Karpas-422 (cell line): Measurements from ENCODE around the gene MAG. TPM values are rescaled to one million over a fixed set of nuclear protein-coding genes. Genes with fewer than 3 reads are reported as not detected.
A peak's percentile ranks its signal among the peaks of the same experiment; 100 is the strongest.
"Not testable (repeated sequence)": the region's sequence is repeated elsewhere in the genome, so short reads cannot be mapped to it uniquely, and the experiment has no call there.

ENCODE experiments used
- DNase-seq: peaks from one replicate; pipeline ENCODE4 v3.0.0-alpha.2; 2015
- H2AFZ ChIP-seq: fragments of 200-600 bp; sonication (generic); 2 replicates; pipeline ENCODE4 v1.6.1; 2014; ENCODE audit warnings: antibody characterized with exemption, low read length, mixed read lengths
- H3K27ac ChIP-seq: fragments of 200-600 bp; sonication (generic); 2 replicates; pipeline ENCODE4 v1.5.1; 2014; ENCODE audit warnings: mild to moderate bottlenecking, low read length, moderate library complexity
- H3K27me3 ChIP-seq: fragments of 200-600 bp; sonication (generic); 2 replicates; pipeline ENCODE4 v1.6.1; 2014; ENCODE audit warnings: low read length, mixed read lengths
- H3K36me3 ChIP-seq: fragments of 200-600 bp; sonication (generic); 2 replicates; pipeline ENCODE4 v1.6.1; 2014; ENCODE audit warnings: low read length, mixed read lengths; ENCODE audit not compliant: insufficient read depth
- H3K4me1 ChIP-seq: fragments of 200-600 bp; sonication (generic); 2 replicates; pipeline ENCODE4 v1.6.1; 2014; ENCODE audit warnings: mild to moderate bottlenecking, low read length, mixed read lengths
- H3K4me2 ChIP-seq: fragments of 200-600 bp; sonication (generic); 2 replicates; pipeline ENCODE4 v1.6.1; 2014; ENCODE audit warnings: low read length, low read depth, mild to moderate bottlenecking; ENCODE audit not compliant: poor library complexity, severe bottlenecking
- H3K4me3 ChIP-seq: fragments of 200-600 bp; sonication (generic); 2 replicates; pipeline ENCODE4 v1.5.1; 2014; ENCODE audit warnings: mild to moderate bottlenecking, antibody characterized with exemption, low read length, mixed read lengths
- H3K79me2 ChIP-seq: fragments of 200-600 bp; sonication (generic); 2 replicates; pipeline ENCODE4 v1.6.1; 2014; ENCODE audit warnings: mild to moderate bottlenecking, low read length, mixed read lengths
- H3K9ac ChIP-seq: fragments of 200-600 bp; sonication (generic); 2 replicates; pipeline ENCODE4 v1.6.0; 2014; ENCODE audit warnings: low read length
- H3K9me2 ChIP-seq: fragments of 200-600 bp; sonication (generic), shearing (Covaris generic); replicated peaks from 2 replicates; pipeline ENCODE4 v1.6.0; 2014; ENCODE audit warnings: mild to moderate bottlenecking, low read length, moderate library complexity; ENCODE audit not compliant: insufficient read depth
- H3K9me3 ChIP-seq: fragments of 300-700, 200-600 bp; sonication (generic); 2 replicates; pipeline ENCODE4 v1.6.1; 2014; ENCODE audit warnings: low read length, mixed read lengths
- H4K20me1 ChIP-seq: fragments of 200-600 bp; sonication (generic); 2 replicates; pipeline ENCODE4 v1.6.1; 2014; ENCODE audit warnings: mild to moderate bottlenecking, antibody characterized with exemption, low read length, low read depth; ENCODE audit not compliant: insufficient read depth
- total RNA-seq: library from RNA; depleted of rRNA; stranded (reverse); fragments of >200 nt; shearing (Covaris generic); gene quantifications from 2 replicates; pipeline ENCODE4 v1.2.3, GENCODE V29; 2014; ENCODE audit warnings: low replicate concordance

Gene MAG
- total RNA-seq, 1 experiment from 2014 or later, result not detected

GRCh38 chr19:35354898-35355297, 62.9 kb downstream of the MAG start:
- Histone ChIP-seq H3K9me2 (no peaks in the 10 kb centered on the region), H4K20me1 (0 out of 2 replicates have a peak, but pooled peaks cover 3% of the 10 kb centered on the region), H3K79me2 (no peaks in the 10 kb centered on the region), H3K4me1 (peaks cover 21% of the 10 kb centered on the region), H3K27me3 (no peaks in the 10 kb centered on the region), H3K9me3 (no peaks in the 10 kb centered on the region), H3K4me2 (no peak overlapping the region), H3K4me3 (no peak overlapping the region), H2AFZ (no peak overlapping the region), H3K27ac (no peak overlapping the region), H3K36me3 (no peaks in the 10 kb centered on the region), H3K9ac (no peak overlapping the region)
- DNase-seq, result no peak

- Histone ChIP-seq H3K27ac (no peak overlapping the region), H4K20me1 (no peaks in the 10 kb centered on the region), H3K4me1 (peaks cover 10% of the 10 kb centered on the region), H3K36me3 (no peaks in the 10 kb centered on the region), H3K9me3 (no peaks in the 10 kb centered on the region), H2AFZ (no peak overlapping the region), H3K79me2 (no peaks in the 10 kb centered on the region), H3K4me2 (no peak overlapping the region), H3K4me3 (no peak overlapping the region), H3K9ac (no peak overlapping the region), H3K27me3 (no peaks in the 10 kb centered on the region), H3K9me2 (no peaks in the 10 kb centered on the region)
- peak; percentile 38 for DNase-seq
These were observed 64.0 kb downstream of the MAG start for GRCh38 chr19:35355791-35356460.

GRCh38 chr19:35357867-35358573, 66.1 kb downstream of the MAG start, which contains the start of gene FFAR3:
Gene FFAR3, plus strand, starts transcription at chr19:35358460. Its CDS starts 431 bp downstream, at chr19:35358891.
- Histone ChIP-seq H3K4me3 (no peak within 1 kb of the TSS), H3K9me3 (no peaks in the 10 kb centered on the region), H3K4me2 (no peak within 1 kb of the TSS), H4K20me1 (no peaks in the 10 kb centered on the region), H3K9ac (no peak within 1 kb of the TSS), H2AFZ (no peak within 1 kb of the TSS), H3K27me3 (no peaks in the 10 kb centered on the region), H3K9me2 (no peaks in the 10 kb centered on the region), H3K27ac (no peak within 1 kb of the TSS), H3K4me1 (no peaks in the 10 kb centered on the region; the same call in 1 of the 2 replicates), H3K79me2 (no peaks in the 10 kb centered on the region), H3K36me3 (no peaks in the 10 kb centered on the region)
- no peak for DNase-seq

- not testable (repeated sequence) for H3K9ac ChIP-seq, H3K9me3 ChIP-seq, H4K20me1 ChIP-seq, H3K79me2 ChIP-seq, H3K27ac ChIP-seq, H3K4me3 ChIP-seq, DNase-seq, H3K9me2 ChIP-seq, H2AFZ ChIP-seq, H3K4me2 ChIP-seq, H3K4me1 ChIP-seq, H3K27me3 ChIP-seq, H3K36me3 ChIP-seq
These were observed 66.9 kb downstream of the MAG start for GRCh38 chr19:35358834-35359233.

- H3K9ac ChIP-seq, H3K27ac ChIP-seq, H3K4me1 ChIP-seq, H3K79me2 ChIP-seq, H3K9me2 ChIP-seq, H4K20me1 ChIP-seq, H3K27me3 ChIP-seq, DNase-seq, H3K4me2 ChIP-seq, H3K36me3 ChIP-seq, H2AFZ ChIP-seq, H3K9me3 ChIP-seq, H3K4me3 ChIP-seq: not testable (repeated sequence)
These were observed 67.4 kb downstream of the MAG start for GRCh38 chr19:35359395-35359794.

- not testable (repeated sequence) for H3K9me2 ChIP-seq, H3K9ac ChIP-seq, H3K27ac ChIP-seq, H3K4me3 ChIP-seq, H4K20me1 ChIP-seq, H3K27me3 ChIP-seq, H2AFZ ChIP-seq, H3K9me3 ChIP-seq, H3K79me2 ChIP-seq, H3K36me3 ChIP-seq, H3K4me2 ChIP-seq, DNase-seq, H3K4me1 ChIP-seq
These were observed 68.1 kb downstream of the MAG start for GRCh38 chr19:35360081-35360480.

- H3K79me2 ChIP-seq, result no peaks in the 10 kb centered on the region
- no peaks in the 10 kb centered on the region for H3K9me3 ChIP-seq
- no peaks in the 10 kb centered on the region for H3K27me3 ChIP-seq
- no peaks in the 10 kb centered on the region for H3K36me3 ChIP-seq
- no peak overlapping the region for H3K27ac ChIP-seq
- H3K9me2 ChIP-seq, result no peaks in the 10 kb centered on the region
- no peak overlapping the region for H3K9ac ChIP-seq
- H2AFZ ChIP-seq, result no peak overlapping the region
- no peak overlapping the region for H3K4me2 ChIP-seq
- no peaks in the 10 kb centered on the region; the same call in 1 of the 2 replicates for H3K4me1 ChIP-seq
- no peaks in the 10 kb centered on the region for H4K20me1 ChIP-seq
- DNase-seq, result peak; percentile 27
- H3K4me3 ChIP-seq, result no peak overlapping the region
These were observed 69.0 kb downstream of the MAG start for GRCh38 chr19:35360880-35361420.

GRCh38 chr19:35362261-35363000, 70.5 kb downstream of the MAG start:
- Histone ChIP-seq H4K20me1 (no peaks in the 10 kb centered on the region), H3K9me3 (no peaks in the 10 kb centered on the region), H3K4me2 (no peak overlapping the region), H3K27ac (no peak overlapping the region), H3K9ac (no peak overlapping the region), H3K79me2 (no peaks in the 10 kb centered on the region), H3K4me3 (no peak overlapping the region), H3K4me1 (no peaks in the 10 kb centered on the region; the same call in 1 of the 2 replicates), H3K36me3 (no peaks in the 10 kb centered on the region), H3K27me3 (no peaks in the 10 kb centered on the region), H3K9me2 (no peaks in the 10 kb centered on the region), H2AFZ (no peak overlapping the region)
- peak; percentile 17 for DNase-seq
